HepG2 (cell line): Measurements from ENCODE around the gene EIF4G2. TPM values are rescaled to one million over a fixed set of nuclear protein-coding genes. Genes with fewer than 3 reads are reported as not detected.

Experiments
- CENPT ChIP-seq: sonication (generic); formaldehyde crosslinking; IDR thresholded peaks from 2 replicates; pipeline ENCODE4 v1.8.0; 2022; ENCODE audit warnings: low read depth, mild to moderate bottlenecking, moderate library complexity, missing genetic modification reagents
- HIVEP1 ChIP-seq: sonication (generic); formaldehyde crosslinking; IDR thresholded peaks from 2 replicates; pipeline ENCODE4 v1.4.0; 2020; ENCODE audit warnings: mild to moderate bottlenecking, missing genetic modification reagents
- NFIB ChIP-seq: sonication (generic); formaldehyde crosslinking; IDR thresholded peaks from 2 replicates; pipeline ENCODE4 v1.9.0; 2021; ENCODE audit warnings: missing genetic modification reagents, mild to moderate bottlenecking, borderline replicate concordance
- PPARG ChIP-seq: conservative IDR thresholded peaks from 2 replicates; pipeline ENCODE4 v1.6.1; 2016; ENCODE audit warnings: missing biosample characterization, missing genetic modification reagents
- SMARCC2 ChIP-seq: fragments of 450-650 bp; IDR thresholded peaks from 2 replicates; pipeline ENCODE4 v1.6.1; 2017; ENCODE audit warnings: antibody characterized with exemption, mild to moderate bottlenecking
- SMYD3 ChIP-seq: sonication (generic); formaldehyde crosslinking; IDR thresholded peaks from 2 replicates; pipeline ENCODE4 v1.8.1; 2023; ENCODE audit warnings: mild to moderate bottlenecking, missing genetic modification reagents
- SNRNP70 ChIP-seq: fragments of 200-400 bp; formaldehyde crosslinking; IDR thresholded peaks from 2 replicates; pipeline ENCODE4 v1.6.1; 2017; ENCODE audit warnings: mild to moderate bottlenecking, low read depth, low read length, moderate library complexity
- SRSF4 ChIP-seq: fragments of 200-400 bp; formaldehyde crosslinking; IDR thresholded peaks from one replicate; pipeline ENCODE4 v1.6.1; 2018; ENCODE audit warnings: mild to moderate bottlenecking, low read depth, low read length, moderate library complexity; ENCODE audit not compliant: poor library complexity, severe bottlenecking
- TAF15 ChIP-seq: fragments of 200-400 bp; formaldehyde crosslinking; IDR thresholded peaks from one replicate; pipeline ENCODE4 v1.6.1; 2018; ENCODE audit warnings: mild to moderate bottlenecking, low read depth, low read length; ENCODE audit not compliant: poor library complexity, severe bottlenecking
- TBX3 ChIP-seq: fragments of 450-650 bp; IDR thresholded peaks from 2 replicates; pipeline ENCODE4 v1.6.1; 2017; ENCODE audit warnings: antibody characterized with exemption, mild to moderate bottlenecking, inconsistent platforms, borderline replicate concordance
- ZFP36L2 ChIP-seq: sonication (generic); formaldehyde crosslinking; IDR thresholded peaks from 2 replicates; pipeline ENCODE4 v1.4.0; 2020; ENCODE audit warnings: missing genetic modification reagents
- ZKSCAN1 ChIP-seq: fragments of 150-350 bp; IDR thresholded peaks from 2 replicates; pipeline ENCODE4 v1.6.1; 2014; ENCODE audit warnings: low read length
- ZMAT3 ChIP-seq: sonication (generic); formaldehyde crosslinking; conservative IDR thresholded peaks from 2 replicates; pipeline ENCODE4 v1.7.0; 2021; ENCODE audit warnings: missing genetic modification reagents
- ZNF143 ChIP-seq: sonication (generic); formaldehyde crosslinking; IDR thresholded peaks from 2 replicates; pipeline ENCODE4 v1.4.0; 2020; ENCODE audit warnings: missing genetic modification reagents
- ZNF232 ChIP-seq: sonication (generic); formaldehyde crosslinking; IDR thresholded peaks from 2 replicates; pipeline ENCODE4 v1.4.0; 2020; ENCODE audit warnings: missing genetic modification reagents, borderline replicate concordance
- ZNF432 ChIP-seq: sonication (generic); formaldehyde crosslinking; IDR thresholded peaks from 2 replicates; pipeline ENCODE4 v1.5.0; 2020; ENCODE audit warnings: missing genetic modification reagents, mild to moderate bottlenecking, borderline replicate concordance
- ZNF737 ChIP-seq: sonication (generic); formaldehyde crosslinking; IDR thresholded peaks from 2 replicates; pipeline ENCODE4 v1.5.0; 2020; ENCODE audit warnings: missing genetic modification reagents, mild to moderate bottlenecking, borderline replicate concordance
- ZNF775 ChIP-seq: sonication (generic); formaldehyde crosslinking; IDR thresholded peaks from 2 replicates; pipeline ENCODE4 v1.4.0; 2020; ENCODE audit warnings: missing genetic modification reagents, mild to moderate bottlenecking, moderate library complexity, borderline replicate concordance
- ZNF878 ChIP-seq: sonication (generic); formaldehyde crosslinking; IDR thresholded peaks from 2 replicates; pipeline ENCODE4 v1.8.1; 2023; ENCODE audit warnings: mild to moderate bottlenecking, missing genetic modification reagents, moderate library complexity
- polyA plus RNA-seq, 8 experiments: library from polyadenylated mRNA; depleted of rRNA in 3 of 8; stranded (reverse) in 7 of 8; unstranded in 1 of 8; fragments of >200 nt; fragmentation: Illumina TruSeq in 4 of 8; extraction: Trizol in 4 of 8; gene quantifications; 2 replicates each; pipeline versions ENCODE4 v1.2.1 to v1.2.3, GENCODE V29; 2011 to 2016; ENCODE audit warnings: low read depth in 4 of 8, missing spikeins in 1 of 8, mixed read lengths in 1 of 8; ENCODE audit not compliant: insufficient read depth in 1 of 8
- total RNA-seq, 5 experiments: library from RNA; depleted of rRNA; stranded (reverse); fragments of >200 nt; fragmentation: Illumina TruSeq; extraction: Trizol; gene quantifications; 2 replicates each; pipeline ENCODE4 v1.2.3, GENCODE V29; 2016; ENCODE audit warnings: low read depth in 1 of 5
- TF ChIP-seq, protein P1 (sequence below): sonication (generic); formaldehyde crosslinking; IDR thresholded peaks from 2 replicates; pipeline ENCODE4 v1.9.0; 2021; ENCODE audit warnings: missing genetic modification reagents, mild to moderate bottlenecking, borderline replicate concordance
- TF ChIP-seq, protein P2 (sequence below): IDR thresholded peaks from 2 replicates; pipeline ENCODE4 v1.6.1; 2012; ENCODE audit warnings: inconsistent platforms
- TF ChIP-seq, protein P3 (sequence below): sonication (generic); formaldehyde crosslinking; IDR thresholded peaks from 2 replicates; pipeline ENCODE4 v1.4.0; 2020; ENCODE audit warnings: low read depth, missing genetic modification reagents

EIF4G2 gene
- total and polyA plus RNA-seq, 2 of the 13 experiments (the other 11 are each of a cell fraction or from before 2014, with no cell fraction given) = 362 to 546 TPM

DNA sequence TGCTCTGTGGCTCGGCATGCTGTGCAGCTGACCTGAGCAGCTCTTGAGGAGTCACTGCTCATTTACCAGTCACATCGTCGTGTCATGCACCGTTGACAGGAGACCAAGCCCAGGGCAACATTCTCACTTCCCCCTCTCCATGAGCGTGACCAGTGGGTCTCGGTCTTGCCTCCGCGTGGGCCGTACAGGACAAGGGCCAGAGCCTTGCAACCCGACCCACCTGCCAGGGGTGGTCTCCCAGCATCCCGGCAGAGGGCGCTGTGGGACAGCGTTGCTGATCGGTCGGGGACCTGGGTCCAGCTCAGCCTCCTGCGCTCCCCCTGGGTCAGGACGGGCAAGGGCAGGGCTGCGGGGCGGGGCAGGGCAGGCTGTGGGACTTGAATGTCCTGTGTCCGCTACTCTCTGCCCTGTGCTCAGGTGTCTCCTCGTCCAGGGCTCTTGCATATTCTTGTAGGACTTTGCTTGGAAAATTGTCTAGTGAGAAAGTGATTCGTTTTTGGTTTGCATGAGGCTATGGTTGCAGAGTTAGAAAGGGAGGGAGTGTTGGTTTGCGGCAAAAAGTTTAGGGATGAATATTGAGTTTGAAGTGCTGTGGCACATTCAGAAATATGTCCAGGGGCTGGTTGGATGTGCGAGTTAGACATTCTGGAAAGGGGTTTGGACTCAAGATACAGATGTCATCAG is 16.2 kb downstream of the EIF4G2 start (continued):
- TF ChIP-seq, protein P1, sequence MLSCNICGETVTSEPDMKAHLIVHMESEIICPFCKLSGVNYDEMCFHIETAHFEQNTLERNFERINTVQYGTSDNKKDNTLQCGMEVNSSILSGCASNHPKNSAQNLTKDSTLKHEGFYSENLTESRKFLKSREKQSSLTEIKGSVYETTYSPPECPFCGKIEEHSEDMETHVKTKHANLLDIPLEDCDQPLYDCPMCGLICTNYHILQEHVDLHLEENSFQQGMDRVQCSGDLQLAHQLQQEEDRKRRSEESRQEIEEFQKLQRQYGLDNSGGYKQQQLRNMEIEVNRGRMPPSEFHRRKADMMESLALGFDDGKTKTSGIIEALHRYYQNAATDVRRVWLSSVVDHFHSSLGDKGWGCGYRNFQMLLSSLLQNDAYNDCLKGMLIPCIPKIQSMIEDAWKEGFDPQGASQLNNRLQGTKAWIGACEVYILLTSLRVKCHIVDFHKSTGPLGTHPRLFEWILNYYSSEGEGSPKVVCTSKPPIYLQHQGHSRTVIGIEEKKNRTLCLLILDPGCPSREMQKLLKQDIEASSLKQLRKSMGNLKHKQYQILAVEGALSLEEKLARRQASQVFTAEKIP (CRISPR knock-in tag) = no peak
- TF ChIP-seq, protein P2, sequence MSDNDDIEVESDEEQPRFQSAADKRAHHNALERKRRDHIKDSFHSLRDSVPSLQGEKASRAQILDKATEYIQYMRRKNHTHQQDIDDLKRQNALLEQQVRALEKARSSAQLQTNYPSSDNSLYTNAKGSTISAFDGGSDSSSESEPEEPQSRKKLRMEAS = peak; percentile 54; the same call in 1 of the 2 replicates
- no peak for TF ChIP-seq ZNF737 (CRISPR knock-in tag)
- no peak for TF ChIP-seq CENPT (CRISPR knock-in tag)
- no peak for TF ChIP-seq ZFP36L2 (CRISPR knock-in tag)
- no peak for TF ChIP-seq SNRNP70
- no peak for TF ChIP-seq ZNF232 (CRISPR knock-in tag)
- no peak for TF ChIP-seq ZMAT3 (CRISPR knock-in tag)
- TF ChIP-seq SMARCC2 = no peak
- TF ChIP-seq TBX3 = no peak
- TF ChIP-seq TAF15 = no peak
- TF ChIP-seq ZNF878 (CRISPR knock-in tag) = no peak
- no peak for TF ChIP-seq SRSF4
- TF ChIP-seq NFIB = no peak
- no peak for TF ChIP-seq ZKSCAN1
- TF ChIP-seq SMYD3 = no peak
- no peak for TF ChIP-seq PPARG
- no peak for TF ChIP-seq ZNF432 (CRISPR knock-in tag)
- TF ChIP-seq ZNF775 (CRISPR knock-in tag) = no peak
- no peak for TF ChIP-seq ZNF143 (CRISPR knock-in tag)
- TF ChIP-seq HIVEP1 (CRISPR knock-in tag) = no peak
- TF ChIP-seq, protein P3, sequence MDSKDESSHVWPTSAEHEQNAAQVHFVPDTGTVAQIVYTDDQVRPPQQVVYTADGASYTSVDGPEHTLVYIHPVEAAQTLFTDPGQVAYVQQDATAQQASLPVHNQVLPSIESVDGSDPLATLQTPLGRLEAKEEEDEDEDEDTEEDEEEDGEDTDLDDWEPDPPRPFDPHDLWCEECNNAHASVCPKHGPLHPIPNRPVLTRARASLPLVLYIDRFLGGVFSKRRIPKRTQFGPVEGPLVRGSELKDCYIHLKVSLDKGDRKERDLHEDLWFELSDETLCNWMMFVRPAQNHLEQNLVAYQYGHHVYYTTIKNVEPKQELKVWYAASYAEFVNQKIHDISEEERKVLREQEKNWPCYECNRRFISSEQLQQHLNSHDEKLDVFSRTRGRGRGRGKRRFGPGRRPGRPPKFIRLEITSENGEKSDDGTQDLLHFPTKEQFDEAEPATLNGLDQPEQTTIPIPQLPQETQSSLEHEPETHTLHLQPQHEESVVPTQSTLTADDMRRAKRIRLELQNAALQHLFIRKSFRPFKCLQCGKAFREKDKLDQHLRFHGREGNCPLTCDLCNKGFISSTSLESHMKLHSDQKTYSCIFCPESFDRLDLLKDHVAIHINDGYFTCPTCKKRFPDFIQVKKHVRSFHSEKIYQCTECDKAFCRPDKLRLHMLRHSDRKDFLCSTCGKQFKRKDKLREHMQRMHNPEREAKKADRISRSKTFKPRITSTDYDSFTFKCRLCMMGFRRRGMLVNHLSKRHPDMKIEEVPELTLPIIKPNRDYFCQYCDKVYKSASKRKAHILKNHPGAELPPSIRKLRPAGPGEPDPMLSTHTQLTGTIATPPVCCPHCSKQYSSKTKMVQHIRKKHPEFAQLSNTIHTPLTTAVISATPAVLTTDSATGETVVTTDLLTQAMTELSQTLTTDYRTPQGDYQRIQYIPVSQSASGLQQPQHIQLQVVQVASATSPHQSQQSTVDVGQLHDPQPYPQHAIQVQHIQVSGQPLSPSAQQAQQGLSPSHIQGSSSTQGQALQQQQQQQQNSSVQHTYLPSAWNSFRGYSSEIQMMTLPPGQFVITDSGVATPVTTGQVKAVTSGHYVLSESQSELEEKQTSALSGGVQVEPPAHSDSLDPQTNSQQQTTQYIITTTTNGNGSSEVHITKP = no peak
